ENCODE results near the gene VPS11. TPM values are rescaled to one million over a fixed set of nuclear protein-coding genes. Genes with fewer than 3 reads are reported as not detected.
A peak's percentile ranks its signal among the peaks of the same experiment; 100 is the strongest.

VPS11 gene
- total RNA-seq, 4 donors from 2014 or later = 16.5 to 25.9 (median 20.3) TPM

DNA sequence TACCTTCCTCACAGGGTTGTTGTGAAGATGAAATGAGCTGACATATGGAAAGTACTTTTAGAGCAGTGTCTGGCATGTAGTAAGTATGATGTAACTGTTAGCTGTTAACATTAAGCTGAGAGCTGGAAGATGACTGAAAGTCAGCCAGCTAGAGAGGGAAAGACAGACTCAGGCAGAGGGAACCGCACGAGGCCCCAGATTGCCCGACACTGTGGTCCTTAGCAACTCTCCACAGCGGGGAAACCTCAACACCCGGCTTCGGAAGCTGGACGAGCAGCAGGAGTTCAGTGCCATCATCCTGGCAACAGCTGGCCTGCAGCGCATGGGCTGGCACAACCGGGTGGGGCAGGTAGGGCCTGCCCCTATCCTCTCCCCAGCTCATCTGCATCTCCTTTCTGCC is 23.6 kb downstream of the VPS11 start:
- TF ChIP-seq POLR2A (IDR thresholded peaks at IDR 0.05) (no peak), CTCF (IDR thresholded peaks at IDR 0.05 in 4 of 5, conservative IDR thresholded peaks at IDR 0.05 in 1 of 5) (no peak)
- H3K4me3 ChIP-seq = no peak overlapping the region
- peaks cover 15 to 24% of the 10 kb centered on the region in 2 donors for H3K4me1 ChIP-seq
- DNase-seq (no peak), ATAC-seq (no peak)
- in situ Hi-C loops (cut with MboI; ENCODE audit: low sequenced_read_pairs in 4 of 4) = no loop called here
- intact Hi-C loops (cut with DNase I; ENCODE audit: low total_unique reads) = no loop called here
- peaks cover 0 to 7% of the 10 kb centered on the region in 2 donors for H3K36me3 ChIP-seq
- no peaks in the 10 kb centered on the region for H3K27me3 ChIP-seq
- no peaks in the 10 kb centered on the region for H3K9me3 ChIP-seq
- no peak overlapping the region for H3K27ac ChIP-seq

GRCh38 chr11:119091966-119092879 is 24.6 kb downstream of the VPS11 start:
- H3K36me3 ChIP-seq = peaks cover 0 to 17% of the 10 kb centered on the region in 2 donors
- ATAC-seq (no peak), DNase-seq (no peak)
- intact Hi-C loops (cut with DNase I; ENCODE audit: low total_unique reads) (no loop called here), in situ Hi-C loops (cut with MboI; ENCODE audit: low sequenced_read_pairs in 4 of 4) (no loop called here)
- H3K9me3 ChIP-seq = no peaks in the 10 kb centered on the region
- peaks cover 13 to 21% of the 10 kb centered on the region in 2 donors for H3K4me1 ChIP-seq
- H3K4me3 ChIP-seq = no peak overlapping the region
- no peak for TF ChIP-seq CTCF (IDR thresholded peaks at IDR 0.05 in 4 of 5, conservative IDR thresholded peaks at IDR 0.05 in 1 of 5)
- no peak for TF ChIP-seq POLR2A (IDR thresholded peaks at IDR 0.05)
- H3K27ac ChIP-seq = no peak overlapping the region
- H3K27me3 ChIP-seq = no peaks in the 10 kb centered on the region

GRCh38 chr11:119092880-119093842 is 25.5 kb downstream of the VPS11 start:
- Histone ChIP-seq H3K27me3 (no peaks in the 10 kb centered on the region), H3K36me3 (peaks cover 0 to 26% of the 10 kb centered on the region in 2 donors), H3K4me3 (peak overlapping the region; percentile 69 to 99 (median 88)), H3K9me3 (no peaks in the 10 kb centered on the region), H3K4me1 (peaks cover 13 to 21% of the 10 kb centered on the region in 2 donors), H3K27ac (peak overlapping the region; percentile 91 to 98 (median 94))
- intact Hi-C loops (cut with DNase I; ENCODE audit: low total_unique reads) (no loop called here), in situ Hi-C loops (cut with MboI; ENCODE audit: low sequenced_read_pairs in 4 of 4) (no loop called here)
- DNase-seq = no peak
- no peak for TF ChIP-seq POLR2A (IDR thresholded peaks at IDR 0.05)
- no peak for TF ChIP-seq CTCF (IDR thresholded peaks at IDR 0.05 in 4 of 5, conservative IDR thresholded peaks at IDR 0.05 in 1 of 5)
- no peak for ATAC-seq

DNA sequence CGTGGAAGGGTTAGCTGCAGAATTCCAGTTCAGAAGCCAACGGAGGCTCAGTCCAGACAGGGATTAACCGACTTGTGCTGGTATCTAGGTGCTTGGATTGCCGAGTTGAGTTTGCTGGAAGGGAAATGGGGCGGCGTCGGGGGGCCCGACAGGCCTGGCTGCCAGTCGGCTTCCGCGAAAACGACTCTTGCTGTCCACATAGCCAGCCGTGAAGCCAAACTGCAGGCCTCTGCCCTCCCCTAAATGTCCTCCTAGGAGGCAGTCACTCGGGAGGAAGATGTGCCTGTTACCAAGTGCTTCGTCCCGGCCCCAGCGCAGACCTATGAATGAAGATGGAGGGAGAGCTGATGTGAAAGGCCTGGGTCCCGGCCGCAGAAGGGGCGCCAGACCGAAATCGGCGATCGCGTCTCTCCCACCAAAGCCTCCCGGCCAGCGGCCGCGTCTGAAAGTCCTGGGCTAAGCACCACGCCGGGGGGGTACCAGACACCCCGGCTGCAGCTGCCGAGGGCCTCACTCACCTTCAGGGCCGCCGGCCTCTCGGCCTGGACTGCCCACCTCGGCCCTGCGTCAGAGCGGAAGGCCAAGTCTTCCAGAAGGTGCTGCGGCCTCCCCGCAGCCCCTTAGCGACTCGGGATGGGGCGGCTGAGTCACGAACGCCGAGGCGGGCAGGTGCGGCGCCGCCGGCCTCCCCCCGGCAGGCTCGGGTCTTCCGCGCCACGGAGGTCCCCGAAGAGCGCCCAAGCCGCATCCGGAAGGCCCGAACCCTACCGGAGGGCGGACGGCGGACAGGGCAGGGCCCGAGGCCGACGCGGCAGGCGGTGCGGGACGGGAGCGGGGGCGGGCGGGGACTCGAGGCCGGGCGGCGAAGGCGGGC is 26.6 kb downstream of the VPS11 start:
- ATAC-seq (peak; percentile 20 to 22), DNase-seq (no peak)
- no peaks in the 10 kb centered on the region for H3K9me3 ChIP-seq
- H3K4me1 ChIP-seq = peaks cover 13 to 21% of the 10 kb centered on the region in 2 donors
- H3K36me3 ChIP-seq = peaks cover 0 to 36% of the 10 kb centered on the region in 2 donors
- H3K27ac ChIP-seq = peak overlapping the region; percentile 91 to 98 (median 94)
- H3K27me3 ChIP-seq = no peaks in the 10 kb centered on the region
- in situ Hi-C loops (cut with MboI; ENCODE audit: low sequenced_read_pairs in 4 of 4) (no loop called here), intact Hi-C loops (cut with DNase I; ENCODE audit: low total_unique reads) (loop anchor here (2.0 kb wide), 2 partner anchors 37 to 165 kb away; partner anchors contain the start of gene HYOU1)
- TF ChIP-seq CTCF (IDR thresholded peaks at IDR 0.05 in 4 of 5, conservative IDR thresholded peaks at IDR 0.05 in 1 of 5) (no peak), POLR2A (IDR thresholded peaks at IDR 0.05) (no peak)
- H3K4me3 ChIP-seq = peak overlapping the region; percentile 69 to 99 (median 88)
